Non-pigmented ciliary epithelial cell (primary cell): ENCODE results near the gene VAV2.

Source experiments
- DNase-seq: peaks from one replicate; pipeline ENCODE4 v3.0.0-alpha.2; 2010; ENCODE audit warnings: low read depth

Gene VAV2

DNA sequence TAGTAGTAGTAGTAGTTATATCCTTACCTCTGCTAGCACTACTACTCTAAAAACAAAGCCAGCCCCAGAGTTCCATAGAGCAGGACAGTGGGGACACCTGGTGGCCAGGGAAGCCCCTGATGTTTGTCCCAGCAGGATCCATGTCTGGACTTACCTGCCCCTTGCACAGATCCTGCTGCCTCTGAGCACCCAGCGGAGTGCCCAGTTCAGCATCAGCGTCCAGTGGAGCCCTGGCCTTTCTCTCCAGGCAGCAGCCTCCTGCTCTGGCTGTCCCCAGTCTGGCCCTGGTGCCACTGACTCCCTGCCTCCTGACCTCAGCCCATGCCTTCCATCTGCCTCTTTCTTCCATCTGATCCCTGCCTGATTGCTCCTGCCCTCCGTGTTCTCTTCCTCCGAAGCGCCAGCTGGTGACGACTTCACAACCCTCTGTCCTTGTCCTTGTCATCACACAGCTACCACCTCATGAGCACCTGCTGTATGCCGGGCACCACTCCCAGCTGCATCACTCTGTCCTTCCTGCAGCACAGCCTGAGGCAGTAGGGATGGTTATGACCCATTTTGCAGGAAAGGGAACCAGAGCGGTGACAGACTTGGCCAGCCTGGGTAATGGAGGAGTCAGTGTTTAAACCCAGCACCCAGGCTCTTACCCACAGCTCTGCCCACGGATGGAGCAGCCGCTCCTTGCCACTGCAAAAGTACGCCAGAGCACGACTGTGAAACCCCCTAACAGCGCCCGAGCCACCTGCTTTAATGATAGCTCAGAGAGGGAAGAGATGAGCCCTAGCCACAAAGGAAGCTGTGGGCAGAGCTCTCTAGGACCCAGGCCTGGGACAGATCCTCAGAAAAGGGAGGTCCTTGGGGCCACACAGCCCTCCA lies 265.5 kb downstream of the VAV2 start:
- no peak for DNase-seq

DNA sequence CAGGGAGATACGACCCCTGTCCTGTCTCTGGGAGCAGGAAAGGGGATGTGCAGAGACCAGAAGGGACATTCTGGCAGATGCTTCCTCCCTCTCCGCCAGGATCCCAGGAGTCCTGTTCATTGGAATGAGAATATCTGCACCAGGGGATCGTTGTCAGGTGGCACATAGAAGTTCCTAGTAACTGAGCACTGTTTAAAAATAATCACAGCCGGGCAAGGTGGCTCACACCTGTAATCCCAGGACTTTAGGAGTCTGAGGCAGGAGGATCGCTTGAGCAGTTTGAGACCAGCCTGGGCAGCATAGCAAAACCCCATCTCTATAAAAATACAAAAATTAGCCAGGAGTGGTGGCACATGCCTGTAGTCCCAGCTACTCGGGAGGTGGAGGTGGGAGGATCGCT lies 266.2 kb downstream of the VAV2 start:
- no peak for DNase-seq

DNA sequence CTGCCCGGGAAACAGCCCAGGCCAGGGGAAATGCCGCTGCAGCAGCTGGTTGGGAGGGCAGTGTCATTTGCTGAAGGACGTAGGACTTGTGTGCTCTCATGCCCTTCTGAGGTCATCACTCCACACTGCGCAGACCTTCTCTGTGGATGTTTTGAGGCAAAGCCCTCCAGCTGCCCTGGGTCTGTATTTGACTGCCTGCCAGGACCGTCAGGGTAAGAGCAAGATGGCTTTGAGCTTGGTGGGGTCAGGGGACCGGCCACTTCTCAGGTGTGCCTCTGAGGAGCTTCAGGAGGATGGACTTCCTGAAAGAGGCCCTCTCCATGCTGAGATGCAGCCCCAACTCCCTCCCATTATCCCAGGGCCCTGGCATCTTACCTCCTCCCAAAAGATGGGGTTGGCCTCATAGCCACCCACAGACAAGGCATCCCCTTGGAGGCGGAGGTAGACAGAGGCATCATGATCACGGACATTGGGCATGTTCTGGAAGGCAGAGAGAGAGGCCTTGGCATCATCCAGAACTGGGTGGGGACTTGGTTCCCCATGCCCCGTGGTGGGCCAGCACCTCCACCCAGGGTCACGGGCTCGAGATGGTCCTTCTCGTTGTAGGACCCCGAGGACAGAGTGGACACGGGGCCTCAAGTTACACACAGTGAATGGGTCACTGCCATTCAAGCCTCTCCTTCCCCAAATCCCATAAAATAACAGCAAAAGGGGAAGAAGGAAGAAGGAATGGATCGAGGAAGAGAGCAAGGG lies 273.4 kb downstream of the VAV2 start:
- DNase-seq, result no peak

DNA sequence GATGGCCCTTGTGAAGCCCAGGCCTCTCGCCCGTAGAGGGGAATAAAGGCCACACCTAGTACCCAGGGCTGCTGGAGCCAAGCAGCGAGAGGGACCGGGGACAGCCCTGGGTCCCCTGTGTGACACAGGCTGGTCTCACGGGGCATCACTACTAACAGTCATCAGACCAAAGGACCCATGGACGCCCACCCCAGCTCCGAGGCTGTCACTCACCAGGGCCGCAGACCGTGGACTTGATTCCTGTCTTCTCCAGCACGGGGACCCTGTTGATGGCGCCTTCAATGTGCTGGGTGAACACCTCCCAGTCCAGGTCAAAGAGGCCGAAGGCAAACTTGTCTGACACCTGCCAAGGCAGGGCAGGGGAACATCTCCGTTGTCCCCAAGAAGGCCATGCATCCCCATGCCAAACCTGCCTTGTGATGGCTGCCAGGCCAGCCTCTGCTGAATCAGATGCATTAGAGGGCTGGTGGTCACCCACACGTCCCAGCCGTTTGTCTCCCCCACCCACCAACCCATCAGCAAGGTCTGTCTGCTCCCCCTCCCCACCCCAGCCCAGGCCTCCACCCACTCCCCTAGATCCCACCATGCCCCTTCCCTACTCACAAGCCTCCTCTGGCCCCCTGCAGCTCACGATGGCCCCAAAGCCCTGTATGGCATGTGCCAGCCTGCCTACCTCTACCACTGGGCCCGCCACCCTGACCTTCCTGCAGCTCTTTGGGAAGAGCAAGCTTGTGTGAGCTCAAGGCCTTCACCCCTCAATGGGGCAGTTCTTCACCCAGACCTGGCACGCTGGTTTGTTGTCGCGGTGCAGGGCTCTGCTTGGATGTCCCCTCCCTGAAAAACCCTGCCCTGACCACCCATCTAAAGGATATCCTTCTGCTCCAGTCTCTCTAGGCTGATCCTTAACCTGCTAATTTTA lies 274.8 kb downstream of the VAV2 start:
- no peak for DNase-seq

DNA sequence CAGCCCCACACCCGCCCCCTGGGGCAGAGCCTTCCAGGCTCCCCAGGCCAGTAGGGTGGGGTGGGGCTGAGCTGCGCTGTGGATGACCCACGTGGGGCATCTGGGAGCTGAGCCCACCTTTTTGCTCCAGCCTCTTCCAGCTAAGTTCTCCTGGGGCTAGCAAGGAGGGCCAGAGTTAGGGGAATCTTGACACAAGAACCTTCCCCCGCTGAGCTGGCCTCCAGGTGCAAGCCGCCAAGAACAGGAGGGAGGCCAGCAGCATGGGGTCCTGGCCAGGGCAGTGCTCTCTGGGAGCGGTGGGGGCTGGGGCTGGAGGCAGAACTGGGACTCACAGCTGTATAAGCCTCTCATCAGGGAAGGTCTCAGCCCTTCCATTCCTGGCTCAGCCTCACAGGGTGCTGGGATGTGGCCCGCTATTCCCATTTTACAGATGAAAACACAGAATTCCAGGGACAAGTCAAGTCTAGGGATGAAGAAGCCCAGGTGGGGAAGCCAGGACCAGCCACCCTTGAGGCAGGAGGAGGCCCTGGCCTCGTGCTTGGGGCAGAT lies 275.5 kb downstream of the VAV2 start:
- DNase-seq, result no peak

DNA sequence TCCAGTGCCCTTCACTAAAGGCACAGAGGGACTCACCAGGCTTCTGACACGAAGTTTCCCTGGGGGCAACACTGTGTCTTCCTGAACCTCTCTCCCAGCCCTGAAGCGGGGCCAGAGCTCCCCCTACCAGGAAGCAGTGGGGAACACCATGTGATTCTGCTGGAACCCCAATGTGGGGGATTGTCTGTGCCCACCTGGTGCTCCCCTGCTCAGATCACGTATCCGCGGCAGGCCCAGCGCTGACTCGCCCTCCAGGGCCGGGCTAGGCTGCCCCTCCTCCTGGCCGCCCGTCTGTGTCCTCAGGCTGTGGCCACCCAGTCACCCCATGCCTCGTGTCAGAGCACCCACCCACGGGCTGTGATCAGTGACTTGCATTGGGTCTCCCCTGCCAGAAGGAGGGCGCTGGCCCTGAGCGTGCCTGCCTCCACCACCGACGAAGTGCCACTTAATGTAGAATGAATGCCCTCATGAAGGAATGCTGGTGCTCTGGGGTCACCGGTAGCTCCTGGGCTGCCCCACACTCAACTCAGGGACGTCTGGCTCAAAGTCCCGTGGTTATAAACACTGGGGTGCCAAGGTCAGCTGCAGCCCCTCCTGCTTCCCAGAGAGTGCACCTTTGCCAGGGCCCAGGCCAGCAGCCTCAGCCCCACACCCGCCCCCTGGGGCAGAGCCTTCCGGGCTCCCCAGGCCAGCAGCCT lies 276.1 kb downstream of the VAV2 start:
- no peak for DNase-seq

DNA sequence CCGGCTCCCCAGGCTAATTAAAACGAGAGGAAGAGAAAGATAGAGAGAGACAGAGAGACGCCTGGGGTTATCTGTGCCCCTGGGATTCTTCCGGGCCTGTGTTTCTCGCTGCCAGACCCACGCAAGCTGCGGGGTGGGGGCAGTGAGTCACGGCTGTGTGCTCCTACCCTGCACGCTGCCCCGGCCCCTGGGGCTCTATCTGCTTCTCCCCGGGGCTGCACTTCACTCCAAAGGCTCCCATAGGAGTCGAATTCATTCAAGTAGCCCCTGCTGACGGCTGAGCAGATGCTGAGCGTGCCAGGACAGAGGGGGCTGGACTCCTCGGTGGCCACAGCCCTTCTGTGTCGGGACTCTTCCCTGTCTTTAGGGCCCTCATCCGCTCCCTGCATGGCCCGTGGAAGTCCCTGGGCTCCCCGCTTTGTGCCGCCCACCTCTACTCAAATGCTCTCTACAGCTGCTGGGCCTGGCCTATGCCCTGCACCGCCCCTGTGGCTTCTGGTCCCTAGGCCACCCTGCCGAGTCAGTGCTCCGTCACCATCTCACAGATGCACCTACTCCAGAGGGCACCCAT lies 276.7 kb downstream of the VAV2 start:
- no peak for DNase-seq

DNA sequence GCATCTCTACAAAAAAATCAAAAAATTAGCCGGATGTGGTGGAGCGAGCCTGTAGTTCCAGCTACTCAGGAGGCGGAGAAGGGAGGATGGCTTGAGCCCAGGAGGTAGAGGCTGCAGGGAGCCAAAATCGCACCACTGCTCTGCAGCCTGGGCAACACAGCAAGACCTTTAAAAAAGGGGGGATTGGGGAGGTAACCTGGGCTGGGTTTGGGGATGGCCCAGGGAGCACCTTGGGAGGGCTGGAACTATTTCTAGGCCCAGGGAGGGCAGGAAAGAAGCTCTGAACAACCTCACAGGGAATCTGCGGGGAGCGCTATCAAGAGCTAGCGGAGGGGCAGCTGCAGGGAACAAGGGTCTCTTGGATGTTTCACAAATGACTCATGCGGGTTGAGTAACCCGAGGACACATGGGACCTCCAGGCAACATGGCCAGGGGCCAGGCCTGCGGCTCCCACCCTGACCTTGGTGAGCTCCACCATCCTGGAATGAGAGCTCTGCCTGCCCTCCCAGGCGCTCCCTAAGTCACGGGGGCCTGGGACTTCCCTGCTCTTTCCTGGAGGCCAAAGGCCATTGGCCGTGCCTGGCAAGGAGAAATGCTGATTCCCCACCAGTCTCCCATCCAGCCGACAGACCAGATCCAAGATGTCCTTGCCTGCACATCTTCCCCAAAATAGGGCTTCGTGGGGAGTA lies 277.4 kb downstream of the VAV2 start:
- DNase-seq, result no peak

DNA sequence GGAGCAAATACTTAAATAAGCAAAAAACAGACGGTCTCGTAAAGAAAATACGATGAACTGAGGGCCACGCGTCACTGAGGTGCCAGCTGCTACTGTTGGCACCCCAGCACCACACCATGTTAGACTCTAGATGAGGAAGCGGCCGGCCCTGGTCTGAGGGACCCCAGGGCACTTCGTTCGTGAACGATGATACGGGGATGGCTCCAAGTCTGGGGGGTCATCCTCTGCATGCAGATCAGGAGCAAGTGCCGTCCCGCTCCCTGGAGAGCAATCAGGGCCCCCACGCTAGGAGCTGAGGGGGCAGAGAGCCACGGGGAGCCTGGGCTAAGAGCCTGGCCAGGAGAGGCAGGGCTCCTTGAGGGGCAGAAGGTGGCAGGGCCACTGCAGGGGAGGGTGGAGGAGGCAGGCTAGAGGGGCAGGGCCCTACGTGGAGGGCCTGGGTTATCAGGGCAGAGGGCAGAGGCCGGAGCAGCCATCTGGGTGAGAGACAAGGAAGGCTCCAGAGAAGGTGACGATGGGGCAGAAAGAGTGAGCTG lies 278.1 kb downstream of the VAV2 start:
- DNase-seq, result no peak

DNA sequence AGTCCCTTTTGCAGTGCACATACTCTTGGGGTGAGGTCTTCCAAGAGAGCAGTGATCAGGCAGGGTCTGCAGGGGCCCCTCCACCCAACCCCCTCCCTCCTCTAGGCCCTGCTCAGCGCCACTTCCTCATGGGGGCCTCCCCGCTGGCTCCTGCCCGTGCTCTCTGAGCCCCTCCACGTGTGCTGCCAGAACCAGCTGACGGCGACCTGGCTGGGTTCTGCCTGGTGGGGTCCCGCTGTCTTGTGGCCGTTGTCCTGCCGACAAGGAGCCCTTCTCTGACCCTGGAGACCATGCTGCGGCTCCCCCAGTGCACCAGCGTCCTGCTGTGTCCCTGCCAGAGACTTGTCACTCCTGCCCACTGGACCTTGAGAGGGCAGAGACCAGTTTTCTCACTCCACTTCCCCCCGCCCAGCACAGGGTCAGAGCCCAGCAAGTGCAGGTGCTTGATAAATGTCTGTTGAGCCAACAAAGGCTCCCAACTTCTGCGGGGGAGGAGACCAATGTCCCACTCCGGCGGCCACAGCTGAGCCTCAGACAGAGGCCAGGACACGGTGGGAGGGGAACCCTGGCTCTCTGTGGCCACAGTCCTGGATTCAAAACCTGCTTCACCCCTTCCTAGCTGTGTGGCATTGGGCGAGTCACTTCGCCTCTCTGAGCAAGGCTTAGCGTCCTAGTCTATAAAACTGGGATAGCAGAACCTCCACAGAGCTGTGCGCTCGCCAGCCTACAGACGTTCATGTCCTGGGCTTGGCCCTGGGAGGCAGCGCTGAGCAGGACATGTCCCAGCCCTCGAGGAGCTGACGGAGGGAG lies 278.8 kb downstream of the VAV2 start:
- no peak for DNase-seq

DNA sequence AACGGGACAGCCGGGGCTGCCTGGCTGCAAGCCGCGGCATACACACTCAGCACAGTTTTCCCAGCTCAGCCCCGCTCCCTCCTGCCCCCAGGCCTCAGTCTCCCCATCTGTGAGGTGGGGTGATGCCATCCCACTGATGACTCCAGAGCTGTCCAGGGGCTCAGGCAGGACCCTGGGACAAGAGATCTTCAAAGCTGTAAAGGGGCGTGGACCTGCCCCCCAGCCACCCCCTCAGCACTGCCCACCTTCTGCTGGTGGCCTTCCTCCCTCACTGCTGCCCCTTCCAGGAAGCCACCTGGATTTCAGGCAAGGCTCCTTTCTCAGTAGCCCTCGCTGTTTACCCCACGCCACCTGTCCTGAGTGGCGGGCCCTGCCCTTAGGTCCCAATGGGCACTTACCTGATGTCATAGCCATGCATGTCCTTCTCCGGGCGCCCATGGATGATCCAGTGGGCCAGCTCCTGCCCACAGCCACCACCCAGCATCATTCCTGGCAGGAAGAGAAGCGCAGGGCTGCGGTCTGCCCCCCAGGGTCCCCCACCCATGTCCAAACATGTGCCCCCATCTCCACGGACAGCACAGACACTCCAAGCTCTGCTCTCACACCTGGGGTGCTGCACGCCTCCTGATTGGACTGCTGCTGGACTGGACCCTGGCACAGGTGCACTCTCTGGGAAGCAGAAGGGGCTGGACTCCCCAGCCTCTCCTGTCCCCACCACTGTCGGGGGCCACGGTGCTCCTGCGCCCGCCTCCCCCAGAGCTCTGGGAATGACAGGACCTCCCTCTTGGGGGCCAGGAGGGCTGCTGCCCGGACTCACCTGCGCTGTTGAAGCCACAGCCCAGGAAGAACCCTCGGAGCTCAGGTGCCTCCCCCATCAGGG lies 279.7 kb downstream of the VAV2 start:
- no peak for DNase-seq
